GM18499 (cell line): Measurements from ENCODE around the gene MCFD2.
"Not testable (repeated sequence)": the region's sequence is repeated elsewhere in the genome, so short reads cannot be mapped to it uniquely, and the experiment has no call there.

Source experiments
- ATAC-seq: cut with Tn5 transposase; IDR thresholded peaks from one replicate; pipeline ENCODE4 v1.9.1; 2021; ENCODE audit warnings: moderate number of reproducible peaks; ENCODE audit not compliant: insufficient read depth, unreplicated experiment

The MCFD2 gene

DNA sequence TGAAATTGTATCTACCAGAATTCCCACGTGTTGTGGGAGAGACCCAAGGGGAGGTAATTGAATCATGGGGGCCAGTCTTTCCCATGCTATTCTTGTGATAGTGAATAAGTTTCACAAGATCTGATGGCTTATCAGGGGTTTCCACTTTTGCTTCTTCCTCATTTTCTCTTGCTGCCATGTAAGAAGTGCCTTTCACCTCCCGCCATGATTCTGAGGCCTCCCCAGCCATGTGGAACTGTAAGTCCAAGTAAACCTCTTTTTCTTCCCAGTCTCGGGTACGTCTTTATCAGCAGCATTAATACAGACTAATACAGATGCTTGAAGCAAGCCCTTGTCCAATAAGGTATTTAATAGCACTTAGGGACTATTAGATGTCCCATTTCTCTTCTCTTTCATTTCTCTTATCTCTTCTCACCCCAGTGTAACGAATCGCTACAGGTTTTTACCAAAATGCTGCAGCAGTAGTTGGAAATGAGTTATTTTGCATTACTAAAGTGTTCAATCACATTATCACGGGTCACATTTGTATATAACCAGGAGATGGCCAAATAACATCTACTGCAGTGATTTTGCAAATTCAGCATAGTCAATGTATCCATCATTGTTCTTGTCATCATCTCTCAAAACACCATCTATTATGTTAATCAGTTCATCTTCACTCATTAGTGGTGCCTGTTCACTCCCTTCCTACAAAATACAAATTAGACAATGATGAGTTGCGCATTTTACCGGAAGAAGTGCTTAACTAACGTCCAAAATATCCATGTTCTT lies 10.5 kb downstream of the MCFD2 start:
- ATAC-seq = not testable (repeated sequence)

DNA sequence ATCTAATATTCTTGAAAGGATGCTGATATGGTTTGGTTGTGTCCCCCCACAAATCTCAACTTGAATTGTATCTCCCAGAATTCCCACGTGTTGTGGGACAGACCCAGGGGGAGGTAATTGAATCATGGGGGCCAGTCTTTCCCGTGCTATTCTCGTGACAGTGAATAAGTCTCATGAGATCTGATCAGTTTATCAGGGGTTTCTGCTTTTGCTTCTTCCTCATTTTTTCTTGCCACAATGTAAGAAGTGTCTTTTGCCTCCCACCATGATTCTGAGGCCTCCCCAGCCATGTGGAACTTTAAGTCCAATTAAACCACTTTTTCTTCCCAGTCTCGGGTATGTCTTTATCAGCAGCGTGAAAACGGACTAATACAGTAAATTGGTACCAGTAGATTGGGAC lies 12.6 kb downstream of the MCFD2 start:
- not testable (repeated sequence) for ATAC-seq

DNA sequence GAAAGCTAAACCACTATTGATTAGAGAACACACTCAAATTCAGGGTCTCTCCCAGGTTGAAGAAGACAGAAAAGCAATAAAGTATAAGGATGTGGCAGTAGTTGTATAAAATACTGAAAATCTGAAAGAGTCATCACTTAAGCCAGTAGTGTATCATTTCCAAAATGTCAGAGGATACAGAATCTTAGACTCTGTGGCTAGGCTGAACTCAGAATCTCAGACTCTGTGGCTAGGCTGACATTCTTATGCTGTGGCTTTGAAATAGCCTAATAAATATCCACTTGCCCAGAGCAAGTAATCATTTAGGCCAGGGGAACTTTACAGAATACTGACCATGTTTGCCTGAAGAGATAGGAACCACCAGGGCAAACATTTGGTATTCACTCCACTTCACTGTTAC lies 13.1 kb downstream of the MCFD2 start:
- no peak for ATAC-seq

DNA sequence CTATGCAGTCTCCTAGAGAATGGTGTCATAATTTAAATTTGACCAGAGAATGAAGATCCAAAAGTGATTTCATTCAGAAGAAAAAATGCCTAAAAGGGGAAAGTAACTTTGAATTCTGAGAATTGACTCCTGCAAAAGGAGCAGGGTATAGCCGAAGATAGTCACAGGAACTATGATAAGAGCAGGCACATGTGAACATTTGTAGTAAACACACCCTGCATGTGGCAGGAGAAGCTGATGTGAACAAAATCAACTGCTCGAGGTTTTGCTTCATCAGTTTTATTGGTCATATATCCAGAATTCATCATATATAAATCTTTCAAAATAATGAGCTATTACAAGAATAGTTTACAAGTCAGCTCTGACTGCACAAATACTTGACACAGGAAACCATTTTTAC lies 14.0 kb downstream of the MCFD2 start:
- ATAC-seq = no peak

DNA sequence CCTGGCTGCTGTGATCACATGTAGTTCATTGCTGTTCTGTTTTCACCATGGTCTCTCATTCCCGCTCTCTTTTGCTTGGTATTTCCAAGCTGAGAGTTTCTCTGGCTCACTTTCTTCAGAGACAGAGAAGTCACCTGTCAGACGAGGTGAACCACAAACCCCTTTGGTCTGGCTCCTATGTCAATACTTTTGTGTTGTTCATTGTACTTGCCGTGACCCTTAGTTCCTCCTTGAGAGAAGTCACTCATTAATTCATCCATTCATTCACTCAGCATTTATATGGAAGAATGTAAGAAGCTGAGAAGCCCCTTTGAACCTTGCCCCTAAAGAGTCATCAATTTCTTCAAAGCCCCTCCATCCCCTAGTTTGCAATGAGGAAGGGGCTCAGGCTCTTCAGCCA lies 15.2 kb downstream of the MCFD2 start:
- no peak for ATAC-seq

DNA sequence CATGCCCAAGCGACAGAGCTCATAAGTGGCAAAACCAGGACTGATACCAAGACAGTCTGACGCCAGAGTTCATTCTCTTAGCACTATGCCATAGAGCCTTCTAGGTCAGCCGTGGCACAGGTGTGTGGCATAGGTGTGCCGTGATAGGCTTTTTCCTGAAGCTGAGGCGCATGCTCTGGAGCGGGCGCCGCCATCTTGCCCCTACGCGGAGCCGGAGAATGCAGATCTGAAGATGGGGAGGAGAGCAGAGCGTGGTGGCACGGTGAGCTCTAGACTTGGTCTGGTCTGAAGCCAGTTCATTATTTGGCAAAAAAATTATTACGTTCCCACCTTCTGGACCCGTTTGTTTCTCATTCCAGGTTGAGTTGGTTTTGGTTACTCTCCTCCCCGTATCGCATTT lies 16.6 kb downstream of the MCFD2 start:
- no peak for ATAC-seq

DNA sequence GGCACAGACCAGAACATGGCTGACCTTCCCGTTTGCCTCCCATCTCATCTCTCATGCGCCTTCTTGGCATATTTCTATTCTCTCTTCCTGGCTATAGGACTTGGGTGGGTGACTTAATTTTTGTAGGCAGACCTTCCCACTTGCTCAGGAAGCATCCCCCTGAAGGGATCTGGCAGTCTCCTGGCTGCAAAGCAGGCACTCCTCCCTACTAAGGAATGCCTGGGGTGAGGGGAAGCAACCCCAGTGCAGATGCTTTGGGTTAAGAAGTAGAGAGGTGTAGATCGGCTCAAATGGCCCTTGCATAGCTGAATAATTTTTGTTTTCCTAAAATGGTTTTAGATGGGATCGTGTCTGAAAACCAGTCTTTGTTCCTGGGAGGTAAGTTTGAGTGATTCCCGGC lies 17.6 kb downstream of the MCFD2 start:
- ATAC-seq = no peak

DNA sequence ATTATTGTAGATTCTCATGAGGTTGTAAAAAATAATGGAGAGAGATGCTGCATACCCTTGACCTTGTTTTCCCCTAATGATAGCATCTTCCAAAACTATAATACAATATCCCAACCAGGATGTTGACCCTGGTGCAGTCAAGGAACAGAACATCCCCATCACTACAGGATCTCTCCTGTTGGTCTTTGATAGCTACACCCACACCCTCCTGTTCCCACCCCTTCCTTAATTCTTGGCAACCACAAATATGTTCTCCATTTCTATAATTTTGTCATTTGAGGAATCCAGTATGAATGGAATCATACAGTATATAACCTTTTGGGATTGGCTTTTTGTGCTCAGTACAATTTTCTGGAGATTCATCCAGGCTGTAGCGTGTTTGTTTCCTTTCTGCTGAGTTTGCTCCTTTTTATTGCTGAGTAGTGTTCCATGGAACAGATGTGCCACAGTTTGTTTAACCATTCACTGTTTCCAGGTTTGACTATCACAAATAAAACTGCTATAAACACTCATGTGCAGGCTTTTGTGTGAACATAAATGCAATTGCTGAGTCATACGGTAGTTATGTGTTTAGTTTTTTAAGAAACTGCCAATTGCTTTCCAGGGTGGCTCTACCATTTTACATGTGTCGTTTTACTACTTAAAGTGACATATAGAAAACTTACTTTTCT lies 22.2 kb downstream of the MCFD2 start:
- ATAC-seq = no peak

DNA sequence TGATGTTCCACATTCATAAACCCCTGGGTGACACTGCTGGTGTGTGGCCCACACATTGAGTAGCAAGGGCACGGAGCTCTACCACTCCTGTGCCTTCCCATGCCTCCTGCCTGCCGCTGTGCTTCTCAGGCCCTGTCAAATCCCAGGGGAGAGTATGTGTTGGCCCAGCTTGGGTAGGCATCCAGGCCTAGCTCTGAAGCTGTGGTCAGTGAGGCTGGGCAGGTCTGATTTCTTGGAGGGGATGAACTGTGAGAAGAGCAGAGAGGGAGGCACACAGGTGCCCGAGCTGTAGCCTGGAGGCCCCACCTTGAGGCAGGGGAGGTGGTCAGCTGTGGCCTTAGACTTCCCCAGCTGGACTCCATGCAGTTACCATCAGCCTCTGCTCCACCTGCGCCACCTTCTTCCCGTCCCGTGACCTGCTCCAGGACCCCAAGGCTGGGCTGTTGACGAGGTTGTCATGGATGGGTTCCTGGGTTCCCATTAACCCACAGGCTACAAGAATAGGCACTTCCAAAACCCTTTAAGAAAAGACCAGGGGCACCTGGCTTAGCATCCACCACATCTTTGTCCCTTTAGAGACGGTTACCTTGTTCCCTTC lies 23.6 kb downstream of the MCFD2 start:
- no peak for ATAC-seq

DNA sequence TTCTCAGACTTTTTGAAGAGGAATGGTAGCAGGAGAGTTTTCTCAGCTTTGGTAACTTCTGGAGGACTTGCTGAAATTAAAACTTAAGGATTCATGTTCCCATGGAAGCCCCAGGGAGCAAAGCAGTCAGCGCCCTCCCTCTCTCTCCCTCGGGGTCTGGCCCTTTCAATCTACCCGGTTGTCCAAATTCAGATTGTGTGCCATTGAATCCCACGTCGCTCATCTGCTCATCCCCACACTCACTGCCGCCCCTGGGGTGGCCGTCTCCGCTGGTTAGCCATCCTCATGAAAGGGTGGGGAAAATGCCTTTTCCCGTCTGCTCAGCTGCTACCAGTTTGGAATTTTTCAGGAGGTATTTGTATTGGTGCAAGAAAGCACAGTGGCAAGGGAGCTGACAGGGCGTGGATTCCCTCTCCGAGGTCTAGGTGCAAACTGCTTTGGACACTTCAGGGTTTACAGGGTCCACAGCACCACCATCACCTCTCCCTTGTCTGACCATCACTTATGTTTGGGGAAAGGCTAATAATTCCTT lies 27.1 kb downstream of the MCFD2 start:
- no peak for ATAC-seq

DNA sequence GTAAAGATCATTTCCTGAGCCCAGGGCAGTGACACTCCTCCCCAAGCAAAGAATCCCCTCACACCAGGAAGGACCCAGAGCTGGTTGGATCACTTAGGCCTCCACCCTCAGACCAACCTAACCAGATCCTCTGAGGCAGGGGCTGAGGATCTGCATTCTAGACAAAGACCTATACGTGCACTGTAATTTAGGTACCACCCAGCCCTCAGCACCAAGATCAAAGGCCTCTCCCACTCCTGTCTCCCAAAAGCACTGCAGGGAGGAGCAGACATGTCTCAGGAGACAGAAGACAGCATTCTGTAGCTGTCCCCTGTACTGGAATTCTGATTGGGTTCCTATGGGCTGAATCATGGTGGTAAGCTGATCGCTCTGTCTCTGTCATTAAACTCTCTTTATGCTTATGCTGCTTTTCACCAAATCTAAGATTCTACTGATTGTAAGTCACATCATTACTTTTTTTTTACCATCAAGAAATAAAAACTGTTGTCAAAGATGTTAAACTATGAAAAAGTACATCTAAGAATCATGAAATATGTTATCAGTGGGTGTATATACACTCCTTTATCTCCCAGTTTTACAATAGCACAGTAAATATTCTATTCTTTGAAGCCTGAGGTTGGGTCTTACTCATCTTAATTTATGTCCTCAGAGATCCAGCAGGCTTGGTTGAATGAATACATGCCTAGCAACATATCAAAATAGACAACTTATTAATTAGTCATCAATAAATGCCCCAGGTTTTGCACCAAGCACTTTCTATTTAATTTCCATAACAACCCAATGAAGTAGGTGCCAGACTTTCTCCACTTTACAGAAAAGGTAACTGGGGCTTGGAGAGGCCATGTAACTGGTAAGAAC lies 28.3 kb downstream of the MCFD2 start:
- ATAC-seq = no peak

DNA sequence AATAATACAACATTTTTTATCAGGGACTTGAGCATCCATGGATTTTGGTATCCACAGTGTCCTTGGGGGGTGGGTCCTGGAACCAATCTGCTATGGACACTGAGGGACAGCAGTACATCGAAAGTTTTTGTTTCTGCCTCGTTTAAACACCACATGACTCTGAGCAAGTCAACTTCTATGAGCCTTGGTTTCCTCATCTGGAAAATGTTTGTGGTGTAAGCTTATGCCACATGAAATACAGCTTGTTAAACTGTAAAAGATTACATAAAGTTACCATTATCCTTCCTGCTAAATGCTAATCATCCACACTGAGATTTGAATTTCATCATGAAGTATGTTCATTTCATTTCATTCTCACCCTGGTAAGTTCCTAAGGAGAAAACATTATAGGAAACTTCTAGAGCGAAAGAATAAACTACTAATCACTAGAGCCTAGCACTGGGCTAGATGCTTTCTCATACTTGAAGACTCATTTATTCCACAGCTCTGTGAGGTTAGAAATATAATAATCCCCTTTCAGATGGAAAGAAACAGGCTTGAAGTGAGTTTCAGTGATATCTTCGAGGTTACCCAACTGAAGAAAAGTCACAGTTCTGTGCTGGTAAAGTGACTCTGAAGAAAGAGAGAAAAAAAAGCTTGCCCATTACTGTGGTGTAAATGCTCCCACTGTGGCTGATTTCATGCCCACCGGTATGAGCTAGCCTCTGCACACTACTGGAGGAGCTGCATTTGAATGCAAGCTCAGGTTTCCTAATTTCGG lies 29.2 kb downstream of the MCFD2 start:
- no peak for ATAC-seq

DNA sequence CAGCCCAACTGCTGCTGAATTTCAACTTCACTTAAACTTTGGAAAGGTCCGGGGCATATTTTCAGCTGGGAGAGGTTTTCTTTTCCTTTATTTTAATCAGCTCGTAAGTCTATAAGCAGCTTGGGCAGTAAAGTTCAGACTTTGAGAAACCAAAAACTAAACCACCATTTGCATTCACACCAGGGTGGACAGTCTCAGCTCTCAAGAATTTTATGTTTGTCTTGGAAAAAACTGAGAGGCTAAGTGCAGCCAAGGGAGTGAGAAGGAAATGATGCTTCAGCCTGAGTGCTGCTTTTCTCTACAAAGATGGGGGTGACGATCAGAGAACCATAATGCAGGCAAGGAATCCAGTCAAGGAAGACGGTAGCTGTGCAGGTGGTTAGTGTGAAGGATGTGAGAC lies 30.2 kb downstream of the MCFD2 start:
- ATAC-seq = no peak

DNA sequence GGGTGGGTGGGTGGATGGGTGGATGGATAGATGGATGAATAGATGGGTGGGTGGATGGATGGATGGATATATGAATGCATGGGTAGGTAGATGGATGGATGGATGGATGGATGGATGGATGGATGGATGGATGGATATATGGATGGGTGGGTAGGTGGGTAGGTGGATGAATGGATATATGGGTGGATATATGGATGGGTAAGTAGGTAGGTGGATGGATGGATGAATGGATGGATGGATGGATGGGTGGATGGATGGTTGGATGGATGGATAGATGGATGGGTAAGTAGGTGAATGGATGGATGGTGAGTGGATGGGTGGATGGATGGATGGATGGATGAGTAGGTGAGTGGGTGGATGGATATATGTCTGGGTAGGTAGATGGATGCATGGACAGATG lies 36.1 kb downstream of the MCFD2 start:
- no peak for ATAC-seq

DNA sequence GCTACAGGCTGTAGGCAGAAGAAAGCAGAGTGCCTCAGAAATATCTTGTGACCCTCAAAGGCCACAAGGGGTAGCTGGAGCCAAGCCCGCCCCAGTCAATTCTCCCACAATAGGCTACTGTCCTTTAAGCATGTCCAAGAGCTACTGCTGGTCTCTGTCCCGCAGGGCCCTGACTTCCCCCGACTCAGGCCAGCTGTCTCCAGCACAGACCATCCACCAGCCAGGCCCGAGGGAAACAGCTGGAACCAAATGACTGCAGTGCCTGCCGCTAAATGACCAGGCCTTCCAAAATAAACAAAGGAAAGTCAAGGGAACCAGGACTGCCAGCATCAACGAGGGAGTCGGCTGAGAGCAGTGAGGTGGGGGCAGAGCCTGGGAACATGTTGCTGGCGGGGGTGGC lies 36.7 kb downstream of the MCFD2 start:
- ATAC-seq = no peak

DNA sequence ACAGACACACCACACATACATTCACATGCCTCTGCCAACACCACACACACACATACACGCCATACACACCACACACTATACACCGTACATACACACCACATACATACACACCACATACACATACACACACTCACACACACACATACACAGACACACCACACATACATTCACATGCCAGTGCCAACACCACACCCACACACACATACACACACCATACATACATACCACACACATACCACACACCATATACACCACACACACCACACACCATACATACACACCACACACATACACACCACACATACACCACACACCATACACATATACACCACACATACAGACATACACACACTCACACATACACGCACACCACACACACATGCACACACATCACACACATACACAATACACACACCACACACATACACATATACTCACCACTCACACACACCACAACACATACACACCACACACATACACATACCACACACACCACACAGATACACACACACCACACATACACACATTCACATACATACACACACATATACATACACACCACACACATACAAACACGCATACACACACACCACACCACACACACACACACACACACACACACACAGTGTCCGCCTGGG lies 37.2 kb downstream of the MCFD2 start:
- ATAC-seq = no peak

DNA sequence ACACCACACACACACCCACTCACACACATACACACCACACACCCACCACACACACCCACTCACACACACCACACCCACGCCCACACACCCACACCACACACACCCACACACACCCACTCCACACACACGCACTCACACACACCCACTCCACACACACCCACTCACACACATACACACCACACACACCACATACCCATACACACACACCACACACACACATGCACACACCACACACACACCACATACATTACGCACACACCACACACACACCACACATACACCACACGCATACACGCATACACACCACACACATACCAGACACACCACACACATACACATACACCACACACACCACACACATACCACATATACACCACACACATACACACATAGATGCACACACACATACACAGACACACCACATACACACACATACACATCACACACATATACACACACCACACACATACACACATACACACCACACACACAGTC lies 37.9 kb downstream of the MCFD2 start:
- no peak for ATAC-seq

DNA sequence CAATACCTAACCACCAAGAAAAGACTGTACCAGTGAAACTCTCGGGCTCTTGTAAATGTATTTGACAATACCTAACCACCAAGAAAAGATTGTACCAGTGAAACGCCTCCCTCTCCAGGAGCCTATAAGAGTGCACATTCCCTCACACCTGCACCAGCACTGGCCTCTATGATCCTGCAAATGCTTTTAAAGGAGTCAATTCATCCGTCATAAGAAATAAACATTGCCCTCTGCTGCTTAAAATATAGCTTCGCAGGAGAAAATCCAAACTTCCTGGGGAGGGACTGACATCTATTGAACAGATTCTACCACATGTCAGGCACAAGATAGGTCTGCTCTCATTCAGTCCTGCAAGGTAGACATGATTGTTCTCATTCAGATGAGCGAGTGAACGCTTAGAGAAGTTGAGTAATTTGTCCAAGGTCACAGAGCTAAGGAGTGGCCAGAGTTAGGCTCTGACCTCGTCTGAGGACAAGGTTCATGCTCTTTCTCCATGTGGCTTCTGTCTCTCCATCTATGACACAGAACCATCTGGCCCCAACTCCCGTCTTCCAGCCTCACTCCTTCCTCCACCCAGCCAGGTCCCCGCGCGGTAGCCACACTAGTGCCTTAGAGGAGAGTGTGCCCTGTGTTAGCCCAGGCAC lies 38.7 kb downstream of the MCFD2 start:
- no peak for ATAC-seq
